ENCODE results near the gene PDF. TPM values are rescaled to one million over a fixed set of nuclear protein-coding genes. Genes with fewer than 3 reads are reported as not detected.

Gene PDF
- total RNA-seq, 1 experiment from 2014 or later, result 32.4 TPM

GRCh38 chr16:69325784-69326171, 4.6 kb downstream of the PDF start:
- Histone ChIP-seq H3K27ac (ENCODE audit: low read depth, low read length, poor library complexity, severe bottlenecking) (peak overlapping the region; percentile 24), H3K4me1 (ENCODE audit: insufficient read depth, low read length, poor library complexity, severe bottlenecking) (peaks cover 18% of the 10 kb centered on the region), H3K4me3 (ENCODE audit: low read depth, low read length, poor library complexity, severe bottlenecking) (no peak overlapping the region), H3K9me3 (ENCODE audit: low read depth, low read length, poor library complexity, severe bottlenecking) (no peaks in the 10 kb centered on the region), H3K27me3 (replicated peaks; ENCODE audit: insufficient read depth, low read depth, low read length, poor library complexity) (no peaks in the 10 kb centered on the region), H3K36me3 (ENCODE audit: insufficient read depth, low read length, poor library complexity, severe bottlenecking) (peaks cover 63% of the 10 kb centered on the region)
- DNase-seq (ENCODE audit: low spot score), result no peak
- intact Hi-C loops (cut with micrococcal nuclease; ENCODE audit: unreplicated experiment), result no loop called here
- ChIA-PET POLR2A (ENCODE audit: low non-redundant PET) (interaction anchor here (0.6 kb wide), 2 partner anchors 795 to 962 kb away, joined by 4 to 7 read pairs; no protein-coding TSS in a partner anchor), CTCF (no interaction called here)
- BruUV-seq (replicated peaks), result no TSS peak
- no peak for TF ChIP-seq EZH2 (IDR thresholded peaks at IDR 0.05; ENCODE audit: borderline replicate concordance, low read depth, low read length, poor library complexity, severe bottlenecking)
- TF ChIP-seq, protein P1, sequence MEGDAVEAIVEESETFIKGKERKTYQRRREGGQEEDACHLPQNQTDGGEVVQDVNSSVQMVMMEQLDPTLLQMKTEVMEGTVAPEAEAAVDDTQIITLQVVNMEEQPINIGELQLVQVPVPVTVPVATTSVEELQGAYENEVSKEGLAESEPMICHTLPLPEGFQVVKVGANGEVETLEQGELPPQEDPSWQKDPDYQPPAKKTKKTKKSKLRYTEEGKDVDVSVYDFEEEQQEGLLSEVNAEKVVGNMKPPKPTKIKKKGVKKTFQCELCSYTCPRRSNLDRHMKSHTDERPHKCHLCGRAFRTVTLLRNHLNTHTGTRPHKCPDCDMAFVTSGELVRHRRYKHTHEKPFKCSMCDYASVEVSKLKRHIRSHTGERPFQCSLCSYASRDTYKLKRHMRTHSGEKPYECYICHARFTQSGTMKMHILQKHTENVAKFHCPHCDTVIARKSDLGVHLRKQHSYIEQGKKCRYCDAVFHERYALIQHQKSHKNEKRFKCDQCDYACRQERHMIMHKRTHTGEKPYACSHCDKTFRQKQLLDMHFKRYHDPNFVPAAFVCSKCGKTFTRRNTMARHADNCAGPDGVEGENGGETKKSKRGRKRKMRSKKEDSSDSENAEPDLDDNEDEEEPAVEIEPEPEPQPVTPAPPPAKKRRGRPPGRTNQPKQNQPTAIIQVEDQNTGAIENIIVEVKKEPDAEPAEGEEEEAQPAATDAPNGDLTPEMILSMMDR (conservative IDR thresholded peaks at IDR 0.05; ENCODE audit: low read depth, low read length), result no peak

DNA sequence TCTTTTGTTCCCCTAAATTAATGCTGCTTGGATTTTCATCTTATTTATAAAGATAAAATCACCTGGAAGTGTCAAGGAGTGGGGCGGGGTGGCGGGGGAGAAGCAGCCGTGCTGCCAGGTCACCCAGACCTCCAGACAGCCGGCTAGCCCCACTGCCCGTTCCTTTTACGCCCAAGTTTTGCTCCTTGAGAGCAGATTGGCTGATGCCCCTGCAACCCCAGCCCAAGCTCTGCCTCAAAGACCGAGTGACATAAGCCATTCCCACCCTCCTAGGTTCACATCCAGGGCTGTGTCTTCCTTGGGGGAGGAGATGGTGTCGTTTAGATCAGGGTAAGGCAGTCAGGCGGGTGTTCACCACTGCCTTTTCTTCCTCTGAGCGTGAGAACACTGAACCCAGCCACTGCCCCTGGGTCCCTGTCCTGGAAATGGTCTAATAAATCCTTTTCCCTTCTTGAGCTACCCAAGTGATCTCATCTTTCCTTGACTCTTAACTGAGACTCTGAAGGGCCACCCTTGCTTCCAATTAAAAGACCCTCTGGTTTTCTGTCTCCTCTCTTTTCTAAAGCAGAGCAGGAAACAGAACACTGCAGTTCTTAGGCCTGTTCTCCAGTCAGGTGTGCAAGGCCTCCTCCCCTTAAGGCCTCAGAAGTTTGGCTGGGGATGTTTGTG, 5.7 kb downstream of the PDF start:
- no peak for DNase-seq (ENCODE audit: low spot score)
- peak overlapping the region; percentile 40 for H3K27ac ChIP-seq (ENCODE audit: low read depth, low read length, poor library complexity, severe bottlenecking)
- ChIA-PET CTCF (no interaction called here), POLR2A (ENCODE audit: low non-redundant PET) (no interaction called here)
- intact Hi-C loops (cut with micrococcal nuclease; ENCODE audit: unreplicated experiment), result no loop called here
- peaks cover 18% of the 10 kb centered on the region for H3K4me1 ChIP-seq (ENCODE audit: insufficient read depth, low read length, poor library complexity, severe bottlenecking)
- no peaks in the 10 kb centered on the region for H3K9me3 ChIP-seq (ENCODE audit: low read depth, low read length, poor library complexity, severe bottlenecking)
- H3K27me3 ChIP-seq (replicated peaks; ENCODE audit: insufficient read depth, low read depth, low read length, poor library complexity), result no peaks in the 10 kb centered on the region
- TF ChIP-seq EZH2 (IDR thresholded peaks at IDR 0.05; ENCODE audit: borderline replicate concordance, low read depth, low read length, poor library complexity, severe bottlenecking), result no peak
- TF ChIP-seq, protein P1 (conservative IDR thresholded peaks at IDR 0.05; ENCODE audit: low read depth, low read length), result no peak
- peaks cover 74% of the 10 kb centered on the region for H3K36me3 ChIP-seq (ENCODE audit: insufficient read depth, low read length, poor library complexity, severe bottlenecking)
- TSS peak; percentile 78 for BruUV-seq (replicated peaks)
- no peak overlapping the region for H3K4me3 ChIP-seq (ENCODE audit: low read depth, low read length, poor library complexity, severe bottlenecking)

DNA sequence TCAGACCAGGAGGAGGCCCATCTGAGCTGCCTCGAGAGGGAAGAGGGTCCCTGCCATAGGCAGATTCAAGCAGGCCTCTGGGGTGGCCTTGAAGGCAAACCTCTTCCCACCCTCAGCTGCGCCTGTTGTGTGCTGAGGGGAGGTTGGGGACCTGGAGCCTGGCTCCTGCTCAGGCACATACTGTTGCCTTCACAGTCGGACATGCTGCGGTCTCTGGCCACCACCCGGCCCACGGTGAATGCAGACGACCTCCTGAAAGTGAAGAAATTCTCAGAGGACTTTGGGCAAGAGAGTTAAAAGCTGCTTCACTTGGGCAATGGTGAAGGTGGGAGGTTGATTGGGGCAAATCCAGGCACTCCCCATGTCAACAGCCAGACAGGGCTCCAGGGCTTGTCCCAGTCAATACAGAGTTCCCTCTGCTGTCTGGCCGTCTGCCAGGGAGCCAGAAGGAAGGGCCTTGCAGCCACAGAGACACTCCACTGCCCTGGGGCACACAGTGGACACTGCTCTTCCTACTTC, 6.3 kb downstream of the PDF start:
- ChIA-PET POLR2A (ENCODE audit: low non-redundant PET) (no interaction called here), CTCF (no interaction called here)
- Histone ChIP-seq H3K9me3 (ENCODE audit: low read depth, low read length, poor library complexity, severe bottlenecking) (no peaks in the 10 kb centered on the region), H3K4me3 (ENCODE audit: low read depth, low read length, poor library complexity, severe bottlenecking) (no peak overlapping the region), H3K36me3 (ENCODE audit: insufficient read depth, low read length, poor library complexity, severe bottlenecking) (peaks cover 80% of the 10 kb centered on the region), H3K27ac (ENCODE audit: low read depth, low read length, poor library complexity, severe bottlenecking) (no peak overlapping the region), H3K27me3 (replicated peaks; ENCODE audit: insufficient read depth, low read depth, low read length, poor library complexity) (no peaks in the 10 kb centered on the region), H3K4me1 (ENCODE audit: insufficient read depth, low read length, poor library complexity, severe bottlenecking) (peaks cover 17% of the 10 kb centered on the region)
- no peak for DNase-seq (ENCODE audit: low spot score)
- intact Hi-C loops (cut with micrococcal nuclease; ENCODE audit: unreplicated experiment), result no loop called here
- TF ChIP-seq, protein P1 (conservative IDR thresholded peaks at IDR 0.05; ENCODE audit: low read depth, low read length), result no peak
- no TSS peak for BruUV-seq (replicated peaks)
